K562 (cell line): ENCODE data around the gene CUL9. TPM values are rescaled to one million over a fixed set of nuclear protein-coding genes. Genes with fewer than 3 reads are reported as not detected.

Source experiments
- EP300 ChIP-seq: IDR thresholded peaks from 2 replicates; pipeline ENCODE4 v1.6.1; 2012; ENCODE audit warnings: low read length, improper control_type of control experiment
- GTF2F1 ChIP-seq: IDR thresholded peaks from 2 replicates; pipeline ENCODE4 v1.6.1; 2011; ENCODE audit warnings: low read depth, low read length, improper control_type of control experiment
- HDAC1 ChIP-seq, 2 experiments: fragments of 450-650 bp; IDR thresholded peaks; 2 replicates each; pipeline ENCODE4 v1.6.1; 2016 to 2017; ENCODE audit warnings: inconsistent platforms in 1 of 2, mild to moderate bottlenecking in 1 of 2, moderate library complexity in 1 of 2
- HEY1 ChIP-seq: fragments of 250-450 bp; sonication (Bioruptor Pico); IDR thresholded peaks from 2 replicates; pipeline ENCODE4 v1.5.0; 2020; ENCODE audit warnings: mild to moderate bottlenecking, moderate library complexity, borderline replicate concordance
- HIVEP1 ChIP-seq: fragments of 250-450 bp; sonication (Bioruptor Pico); IDR thresholded peaks from 2 replicates; pipeline ENCODE4 v1.4.0; 2020; ENCODE audit warnings: mild to moderate bottlenecking
- HLTF ChIP-seq: fragments of 450-650 bp; IDR thresholded peaks from 2 replicates; pipeline ENCODE4 v1.6.1; 2016
- KDM5B ChIP-seq: fragments of 200-600 bp; sonication (generic); IDR thresholded peaks from 2 replicates; pipeline ENCODE4 v1.6.1; 2012; ENCODE audit warnings: low read depth, mild to moderate bottlenecking, moderate library complexity, low read length, control low read depth, inconsistent platforms; ENCODE audit not compliant: insufficient replicate concordance
- SP1 ChIP-seq: sonication (generic); formaldehyde crosslinking; IDR thresholded peaks from 2 replicates; pipeline ENCODE4 v1.8.1; 2022; ENCODE audit warnings: mild to moderate bottlenecking, missing genetic modification reagents
- TFE3 ChIP-seq: fragments of 450-650 bp; formaldehyde crosslinking; IDR thresholded peaks from 2 replicates; pipeline ENCODE4 v1.4.0; 2020; ENCODE audit warnings: mild to moderate bottlenecking, mixed read lengths
- U2AF1 ChIP-seq: fragments of 200-400 bp; formaldehyde crosslinking; optimal IDR thresholded peaks from 2 replicates; pipeline ENCODE3; 2017; ENCODE audit warnings: mild to moderate bottlenecking, low read depth, low read length, moderate library complexity
- ZBED1 ChIP-seq: IDR thresholded peaks from 2 replicates; pipeline ENCODE4 v1.6.1; 2014
- ZBTB33 ChIP-seq: sonication (generic); formaldehyde crosslinking; IDR thresholded peaks from 2 replicates; pipeline ENCODE4 v1.8.1; 2023; ENCODE audit warnings: mild to moderate bottlenecking, missing genetic modification reagents
- ZNF146 ChIP-seq: IDR thresholded peaks from one replicate; pipeline ENCODE4 v1.6.1; 2018; ENCODE audit warnings: missing compliant biosample characterization; ENCODE audit not compliant: unreplicated experiment
- ZNF449 ChIP-seq: fragments of 250-450 bp; sonication (Bioruptor Pico); IDR thresholded peaks from 2 replicates; pipeline ENCODE4 v1.8.0; 2022; ENCODE audit warnings: moderate library complexity, mild to moderate bottlenecking, inconsistent platforms
- polyA plus RNA-seq, 8 experiments: library from polyadenylated mRNA; depleted of rRNA in 4 of 8; stranded (reverse) in 5 of 8; unstranded in 3 of 8; fragments of >200 nt; fragmentation: Nextera tagmentation in 2 of 8; fragmentation: Illumina TruSeq in 1 of 8; extraction: Ambion mirVana in 2 of 8; extraction: Trizol in 1 of 8; gene quantifications; 2 replicates each; pipeline versions ENCODE4 v1.2.1 to v1.2.3, GENCODE V29; 2011 to 2014; ENCODE audit warnings: inconsistent platforms in 1 of 8, missing spikeins in 1 of 8
- total RNA-seq, 7 experiments: library from RNA; depleted of rRNA in 6 of 7; stranded (reverse); fragments of >200 nt in 6 of 7; fragmentation: Illumina TruSeq in 2 of 7; extraction: Trizol in 2 of 7; gene quantifications; 2 replicates each; pipeline versions ENCODE4 v1.2.1 to v1.2.3, GENCODE V29; 2011 to 2021; ENCODE audit warnings: low replicate concordance in 1 of 7

Gene CUL9
- total and polyA plus RNA-seq, 9 of the 15 experiments (the other 6 are each of a cell fraction or from before 2014, with no cell fraction given) = 0.50 to 20.7 (median 6.6) TPM

- peak; percentile 78 for TF ChIP-seq KDM5B
- no peak for TF ChIP-seq ZNF449 (CRISPR knock-in tag)
- peak; percentile 51; the same call in 1 of the 2 replicates for TF ChIP-seq ZBED1
- no peak for TF ChIP-seq U2AF1
- no peak for TF ChIP-seq TFE3
- peak; percentile 93 for TF ChIP-seq SP1 (CRISPR knock-in tag)
- no peak for TF ChIP-seq ZBTB33 (CRISPR knock-in tag)
- peak in 1 of 2 experiments; percentile 69; a peak in 2 of 4 replicates for TF ChIP-seq HDAC1 (IDR thresholded peaks at IDR 0.05)
- no peak for TF ChIP-seq HEY1 (CRISPR knock-in tag)
- TF ChIP-seq EP300 = peak; percentile 53; the same call in 1 of the 2 replicates
- 0 out of 2 replicates have a peak, but pooled peaks have one; percentile 37 for TF ChIP-seq HIVEP1 (CRISPR knock-in tag)
- no peak; the same call in 1 of the 2 replicates for TF ChIP-seq GTF2F1
- no peak for TF ChIP-seq HLTF
- no peak for TF ChIP-seq ZNF146 (CRISPR knock-in tag)
Measured at GRCh38 chr6:43170931-43171706, 10.9 kb upstream of the CUL9 start, which contains the start of gene SRF (continued).
